ENCODE measurements around the gene POU6F2.
"Not testable (repeated sequence)": the region's sequence is repeated elsewhere in the genome, so short reads cannot be mapped to it uniquely, and the experiment has no call there.

POU6F2 gene

DNA sequence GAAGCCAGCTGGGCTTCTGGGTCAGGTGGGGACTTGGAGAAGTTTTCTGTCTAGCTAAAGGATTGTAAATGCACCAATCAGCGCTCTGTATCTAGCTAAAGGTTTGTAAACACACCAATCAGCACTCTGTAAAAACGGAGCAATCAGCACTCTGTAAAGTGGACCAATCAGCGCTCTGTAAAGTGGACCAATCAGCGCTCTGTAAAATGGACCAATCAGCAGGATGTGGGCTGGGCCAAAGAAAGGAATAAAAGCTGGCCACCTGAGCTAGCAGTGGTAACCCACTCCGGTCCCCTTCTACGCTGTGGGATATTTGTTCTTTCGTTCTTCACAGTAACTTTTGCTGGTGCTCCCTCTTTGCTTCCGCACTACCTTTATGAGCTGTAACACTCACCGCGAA lies 216.7 kb downstream of the POU6F2 start:
- not testable (repeated sequence) for DNase-seq

DNA sequence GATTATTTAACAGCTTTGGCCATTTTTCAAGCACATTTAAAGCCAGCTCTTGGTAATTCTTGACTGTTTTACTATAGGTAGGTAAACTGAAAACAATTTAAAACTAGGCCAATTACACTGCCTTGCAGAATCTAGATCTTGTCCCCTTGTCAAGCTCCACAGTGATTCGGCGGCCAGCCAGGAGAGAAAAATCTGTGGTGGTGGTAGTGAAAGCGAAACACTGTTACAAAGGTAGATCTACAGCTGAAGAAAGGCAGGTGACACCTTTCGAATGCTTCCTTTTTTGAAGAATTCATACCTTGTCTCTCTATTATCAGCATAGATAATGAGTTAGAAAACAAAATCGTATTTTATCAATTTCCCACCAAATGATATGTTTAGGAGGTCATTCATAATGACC lies 218.3 kb downstream of the POU6F2 start:
- no peak for DNase-seq

DNA sequence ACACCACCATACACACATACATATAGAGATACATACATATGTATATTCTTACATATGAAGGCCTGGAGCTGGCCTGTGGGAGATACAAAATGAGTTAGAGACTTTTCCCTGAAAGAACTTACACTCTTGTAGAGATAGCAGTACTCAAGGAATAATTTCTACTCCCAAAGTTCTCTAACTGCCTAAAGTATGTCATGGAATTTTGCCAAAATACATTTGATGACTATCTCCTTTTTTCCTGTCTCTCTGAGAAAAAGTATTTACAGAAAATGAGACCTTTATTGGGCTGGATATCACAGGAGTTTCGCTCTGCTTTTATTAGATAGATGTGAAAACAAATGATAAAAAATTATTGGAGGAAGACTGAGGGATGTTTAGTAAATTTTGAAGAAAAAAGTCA lies 220.1 kb downstream of the POU6F2 start:
- DNase-seq = no peak

DNA sequence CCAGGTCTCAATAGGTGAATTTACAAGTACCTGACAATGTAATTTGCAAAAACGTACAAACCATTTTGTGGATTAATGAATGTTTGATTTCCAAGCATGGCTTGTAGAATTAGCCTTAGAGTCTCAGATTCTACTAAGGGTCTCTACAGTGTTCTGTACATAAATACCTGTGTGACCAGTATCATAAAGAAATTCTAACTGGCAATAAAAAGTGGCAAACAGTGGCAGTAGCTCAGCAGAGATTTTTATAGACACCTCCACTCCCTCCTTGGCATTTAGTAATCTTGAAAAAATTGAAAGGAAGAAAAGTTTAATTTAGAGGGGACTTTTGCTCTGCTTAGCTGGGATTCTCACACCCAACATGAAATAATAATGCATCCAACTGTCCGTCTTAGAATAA lies 220.8 kb downstream of the POU6F2 start:
- DNase-seq = no peak

DNA sequence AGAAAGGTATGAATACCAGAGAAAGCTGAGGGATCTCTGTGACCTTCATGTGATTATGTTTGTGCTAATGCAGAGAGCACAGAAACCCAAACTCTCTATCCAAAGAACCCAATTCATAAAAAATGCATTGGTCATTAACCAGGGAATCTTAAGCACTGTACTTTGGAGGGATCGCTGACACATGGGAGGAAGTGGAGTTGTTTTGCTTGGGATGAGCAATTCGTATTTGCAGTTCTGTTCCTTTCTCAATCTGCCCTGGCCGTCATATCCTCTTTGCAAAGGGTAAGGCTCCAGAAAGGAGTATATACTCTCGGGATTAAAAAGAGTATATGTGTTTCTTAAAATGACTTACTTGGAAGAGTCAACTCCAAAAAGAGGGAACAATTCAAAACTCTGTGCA lies 221.3 kb downstream of the POU6F2 start:
- DNase-seq = no peak

DNA sequence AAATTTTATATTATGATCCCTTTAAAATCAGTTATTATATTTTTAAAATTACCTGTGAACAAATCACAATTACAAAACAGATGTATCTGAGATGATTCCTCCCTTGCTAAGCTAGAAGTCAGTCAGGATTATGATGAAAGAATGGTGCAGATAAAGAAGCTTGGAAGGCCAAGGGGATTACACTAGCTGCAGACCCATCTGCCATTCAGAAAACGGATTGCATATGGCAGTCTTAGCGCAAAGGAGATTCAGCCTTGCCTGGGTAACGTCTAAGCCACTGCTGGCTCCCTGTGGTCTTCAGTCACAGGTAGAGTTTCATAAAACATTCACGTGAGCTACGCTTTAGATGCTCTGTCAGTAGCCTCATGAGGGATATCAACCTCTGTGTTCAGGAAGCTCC lies 222.2 kb downstream of the POU6F2 start:
- DNase-seq = no peak

DNA sequence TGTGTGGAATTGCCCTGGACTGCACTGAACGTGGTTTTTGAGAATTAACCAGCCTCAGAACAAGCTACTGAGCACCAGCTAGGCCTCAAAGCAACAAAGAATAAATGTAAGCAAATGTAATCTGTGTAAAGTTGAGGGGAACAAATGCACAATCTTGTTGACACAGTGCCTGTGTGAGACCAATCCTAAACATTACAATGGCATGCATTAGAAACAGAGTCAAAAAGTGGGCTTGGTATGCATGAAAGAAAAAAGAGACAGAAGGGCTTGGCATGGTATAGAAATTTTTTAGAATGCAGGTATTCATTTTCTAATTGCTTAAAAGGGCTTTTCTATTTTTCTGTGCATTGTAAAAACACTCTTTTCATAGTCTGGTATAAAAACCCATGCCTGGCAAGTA lies 224.3 kb downstream of the POU6F2 start:
- DNase-seq = no peak

DNA sequence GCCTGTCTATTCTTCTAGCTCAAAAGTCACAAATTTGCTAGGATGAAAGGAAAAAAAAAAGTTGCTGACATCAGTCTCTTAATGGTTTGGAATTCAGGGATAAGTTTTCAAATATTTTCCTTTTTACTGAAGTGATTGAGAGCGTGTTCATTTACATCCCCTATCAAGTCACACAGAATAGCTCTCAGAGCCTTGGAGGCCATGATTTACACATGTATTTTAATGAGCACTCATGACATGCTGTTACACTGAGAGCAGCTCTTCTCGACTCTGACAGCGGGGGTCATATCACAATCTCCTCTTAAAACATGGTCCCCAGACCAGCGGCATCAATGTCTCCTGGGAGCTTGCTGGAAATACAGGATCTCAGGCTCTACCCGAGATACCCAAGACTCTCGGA lies 232.7 kb downstream of the POU6F2 start:
- DNase-seq = no peak

DNA sequence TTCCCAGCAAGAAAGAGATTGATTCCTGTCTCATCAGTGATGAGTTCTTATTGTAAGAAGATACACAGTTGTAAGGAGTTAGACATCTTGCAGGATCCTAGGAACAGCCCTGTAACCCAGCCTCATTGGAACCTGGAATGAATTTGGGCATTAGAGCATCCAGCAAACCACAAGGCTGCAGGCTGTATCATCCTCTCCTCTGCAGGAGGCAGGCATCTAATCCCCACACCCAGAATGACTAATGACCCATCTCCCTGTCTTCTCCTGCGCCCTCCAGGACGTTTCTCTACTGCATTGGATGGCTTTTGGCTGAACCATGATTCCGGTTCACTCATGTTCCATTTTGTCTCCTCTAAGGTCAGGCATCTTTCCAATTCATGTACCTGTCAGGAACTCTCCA lies 233.9 kb downstream of the POU6F2 start:
- no peak for DNase-seq

DNA sequence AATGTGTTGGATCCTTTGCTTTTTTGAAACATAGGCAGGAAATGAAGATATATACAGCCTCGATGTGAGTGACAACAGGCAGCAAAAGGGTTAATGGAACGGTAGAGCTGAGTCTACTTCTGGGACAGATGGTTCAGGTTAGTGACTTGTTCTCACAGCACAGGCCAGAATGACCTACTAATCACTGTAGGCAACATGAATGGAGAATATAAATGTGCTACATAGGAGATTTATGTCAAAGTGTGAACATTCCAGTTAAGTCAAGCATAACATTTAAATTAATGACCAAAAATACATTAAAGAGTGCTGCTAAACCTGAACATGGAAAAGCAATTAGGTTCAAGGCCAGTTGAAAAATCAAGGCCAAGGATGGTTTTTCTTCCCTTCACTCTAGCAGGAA lies 235.2 kb downstream of the POU6F2 start:
- no peak for DNase-seq

DNA sequence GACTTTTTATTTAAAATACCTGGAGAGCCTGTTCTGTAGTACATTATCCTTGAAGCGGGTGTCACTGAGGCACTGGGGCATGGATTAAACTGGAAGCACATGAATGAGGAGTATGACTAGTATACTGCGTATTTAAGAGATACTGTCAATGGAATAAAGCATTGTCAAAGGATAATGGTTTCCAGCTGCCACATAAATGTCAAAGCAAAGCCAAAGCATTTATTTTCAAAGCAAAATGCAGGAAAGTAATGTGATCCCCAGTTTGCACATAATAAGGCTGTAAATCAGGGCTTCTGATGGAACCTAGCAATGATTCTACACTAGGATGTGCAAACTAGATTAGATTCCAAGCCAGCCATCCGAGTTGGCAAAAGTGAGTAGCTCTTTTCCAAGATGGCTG lies 240.1 kb downstream of the POU6F2 start:
- no peak for DNase-seq

DNA sequence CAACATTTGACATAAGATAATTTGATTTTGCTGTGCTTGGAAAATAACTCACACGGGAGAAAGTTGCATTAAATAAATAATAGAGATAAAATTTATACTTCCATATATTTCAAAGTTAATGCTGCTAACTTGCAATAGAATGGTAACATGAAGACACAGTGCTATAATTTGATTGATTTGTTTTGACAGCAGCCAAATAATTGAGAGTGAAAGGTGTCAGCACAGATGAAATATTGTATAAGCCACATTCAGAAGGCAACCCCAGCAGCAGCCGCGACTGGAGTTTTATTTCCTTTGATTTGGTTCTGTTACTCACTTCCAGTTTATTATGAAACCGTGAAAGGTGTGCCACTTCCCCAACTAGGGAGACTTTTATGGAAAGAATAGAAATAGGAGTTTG lies 242.2 kb downstream of the POU6F2 start:
- DNase-seq = no peak

DNA sequence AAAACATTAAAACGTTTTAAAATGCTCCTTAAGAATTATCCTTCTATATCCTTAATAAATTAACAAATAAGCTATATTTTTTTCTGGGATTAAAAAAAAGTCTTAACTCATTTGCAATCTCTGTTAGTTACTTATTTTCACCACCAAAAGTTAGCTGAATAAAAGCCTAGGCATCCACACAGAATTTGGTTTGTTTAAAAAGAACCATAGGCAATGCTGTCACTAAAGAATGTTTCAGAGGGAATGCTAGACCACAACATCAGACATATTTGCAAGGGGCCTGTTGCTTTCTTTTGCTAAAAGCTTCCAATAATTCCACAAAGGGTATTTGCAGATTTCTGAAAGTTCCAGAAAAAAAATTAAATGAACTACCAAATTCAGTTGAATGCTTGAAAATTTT lies 244.2 kb downstream of the POU6F2 start:
- no peak for DNase-seq

DNA sequence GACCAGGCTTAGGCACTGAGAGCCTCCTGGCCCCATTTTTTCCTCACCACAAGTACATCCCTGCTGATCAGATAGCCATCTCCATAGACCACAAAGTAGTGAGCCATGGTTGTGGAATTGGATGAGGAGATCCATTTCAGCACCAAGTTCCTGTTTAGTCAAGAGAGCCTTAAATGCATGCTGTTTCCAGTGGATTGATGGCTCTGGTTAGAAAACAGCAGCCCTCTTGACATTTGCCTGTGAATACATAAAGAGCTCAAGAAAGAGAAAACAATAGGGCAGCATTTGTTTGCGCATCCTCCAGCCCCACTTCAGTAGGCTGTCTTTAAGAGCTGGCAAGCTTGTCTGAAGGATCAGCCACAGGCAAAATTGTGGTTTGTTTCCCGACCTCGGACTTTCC lies 251.2 kb downstream of the POU6F2 start:
- DNase-seq = no peak

DNA sequence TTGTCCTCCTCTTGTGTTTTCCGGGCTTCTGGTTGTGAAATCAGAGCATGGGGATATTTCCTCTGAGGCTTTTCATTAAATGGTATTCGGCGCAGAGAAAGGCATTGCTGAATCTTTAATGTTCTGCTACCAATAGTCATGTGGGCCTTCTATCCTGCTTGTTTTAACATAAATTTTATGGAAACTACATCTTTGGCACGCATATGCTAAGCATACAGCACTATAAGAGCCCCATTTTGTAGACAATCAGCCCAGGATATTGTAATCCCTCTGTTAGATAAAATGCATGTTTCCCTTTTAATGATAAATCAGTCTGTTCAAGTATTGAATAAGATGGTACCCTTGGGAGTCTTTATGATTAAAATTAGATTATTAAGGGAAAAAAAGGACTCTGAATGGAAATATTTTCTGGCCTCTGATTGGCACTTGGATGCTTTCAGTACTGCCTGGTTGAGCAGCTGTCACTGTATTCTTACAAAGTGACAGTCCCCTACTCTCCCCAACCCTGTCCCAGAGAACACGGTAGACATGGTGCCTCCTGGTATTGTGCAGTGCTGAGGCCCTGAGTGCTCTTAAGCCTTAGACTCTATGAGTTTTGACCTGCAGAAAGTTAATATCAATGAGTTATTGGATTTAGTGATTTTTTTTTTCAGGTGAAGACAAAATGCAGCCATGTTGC lies 256.3 kb downstream of the POU6F2 start:
- no peak for DNase-seq

DNA sequence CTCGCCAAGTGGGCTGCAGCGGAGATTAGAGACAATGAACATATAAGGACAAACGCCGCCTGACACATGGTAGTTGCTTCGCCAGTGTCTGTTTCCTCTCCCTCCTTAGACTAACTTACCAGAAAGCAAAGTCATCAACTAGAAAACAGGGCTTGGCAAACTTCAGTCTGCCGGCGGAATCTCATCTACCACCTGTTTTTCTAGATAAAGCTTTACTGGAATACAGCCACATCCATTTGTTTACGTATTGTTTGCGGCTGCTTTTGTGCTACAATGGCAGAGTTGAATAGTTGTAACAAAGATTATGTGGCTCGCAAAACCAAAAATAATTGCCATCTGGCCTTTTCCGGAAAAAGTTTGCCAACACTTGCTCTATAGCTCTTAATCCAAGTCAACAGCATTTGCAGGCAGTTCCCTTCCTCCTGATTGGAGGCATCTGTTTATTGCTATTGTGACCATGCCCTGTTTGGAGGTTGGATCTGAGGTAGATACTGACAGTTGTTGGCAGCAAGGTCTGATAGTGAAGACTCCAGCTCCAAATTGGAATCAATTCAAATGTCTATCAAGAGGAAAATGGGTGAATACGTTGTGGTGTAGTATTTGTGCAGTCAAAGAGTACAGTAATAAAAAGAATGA lies 260.6 kb downstream of the POU6F2 start:
- no peak for DNase-seq

DNA sequence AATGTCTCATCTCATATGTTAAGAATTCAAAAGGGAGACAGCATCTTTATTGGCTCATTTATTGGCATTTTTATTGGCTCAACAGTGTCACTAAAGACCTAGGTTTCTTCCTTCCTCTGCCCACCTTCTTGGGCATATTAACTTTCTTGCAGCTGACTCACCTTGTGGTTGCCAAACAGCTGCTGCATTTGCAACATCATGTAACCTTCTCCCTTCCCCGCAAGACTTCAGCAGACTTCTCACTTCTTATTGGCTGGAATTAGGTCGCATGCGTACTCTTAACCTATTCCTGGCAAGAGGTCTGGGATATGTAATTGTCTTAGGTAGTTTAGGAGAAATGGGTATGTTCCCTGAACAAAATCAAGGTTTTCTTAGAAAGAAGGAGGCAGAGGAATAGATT lies 263.2 kb downstream of the POU6F2 start:
- no peak for DNase-seq

DNA sequence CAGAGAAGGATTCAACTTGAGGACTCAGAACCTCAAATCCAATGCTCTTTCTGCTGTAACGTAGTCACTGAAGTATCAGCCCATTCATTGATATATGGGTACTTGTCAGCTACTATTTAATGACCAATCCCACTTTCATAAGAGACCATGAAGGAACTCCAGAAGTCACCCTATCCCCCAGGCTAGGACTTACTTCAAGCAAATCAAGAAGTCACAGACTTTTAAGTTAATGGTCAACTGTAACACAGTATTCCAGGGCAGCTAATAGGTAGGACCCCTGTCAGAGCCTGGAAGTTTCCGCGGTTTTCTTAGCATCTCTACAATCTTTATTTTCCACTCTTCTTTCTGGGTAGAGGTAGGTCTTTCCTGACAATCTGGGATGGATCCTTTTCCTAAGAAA lies 269.9 kb downstream of the POU6F2 start:
- DNase-seq = no peak

DNA sequence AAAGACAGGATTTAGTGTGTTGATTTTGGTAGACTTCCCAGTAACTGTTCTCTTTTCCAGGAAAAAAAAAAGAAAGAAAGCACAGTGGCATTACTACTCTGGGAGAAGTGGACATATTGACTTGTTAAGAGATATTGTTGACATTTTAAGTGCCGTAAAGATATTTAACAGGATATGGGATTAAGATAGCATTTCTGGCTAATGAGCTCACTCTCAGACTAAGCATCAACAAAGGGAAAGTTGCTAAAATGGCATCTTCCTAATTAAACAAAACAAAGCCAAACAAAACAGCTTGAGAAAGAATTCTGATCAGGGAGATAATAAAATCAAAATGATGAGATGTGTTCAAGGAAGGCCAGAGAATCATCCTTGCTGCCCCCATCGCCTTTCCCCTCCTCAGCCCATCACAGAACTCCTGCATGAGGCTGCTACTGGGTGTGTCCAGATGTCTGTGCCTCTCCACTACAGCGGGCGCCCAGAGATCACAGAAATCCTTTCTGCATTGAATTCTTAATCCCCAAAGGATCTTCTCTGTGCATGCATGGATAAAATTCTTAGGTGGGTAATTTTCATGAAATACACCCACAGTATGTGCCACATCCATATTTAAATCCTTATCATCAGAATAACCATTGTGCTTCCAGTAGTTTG lies 270.5 kb downstream of the POU6F2 start:
- DNase-seq = no peak

DNA sequence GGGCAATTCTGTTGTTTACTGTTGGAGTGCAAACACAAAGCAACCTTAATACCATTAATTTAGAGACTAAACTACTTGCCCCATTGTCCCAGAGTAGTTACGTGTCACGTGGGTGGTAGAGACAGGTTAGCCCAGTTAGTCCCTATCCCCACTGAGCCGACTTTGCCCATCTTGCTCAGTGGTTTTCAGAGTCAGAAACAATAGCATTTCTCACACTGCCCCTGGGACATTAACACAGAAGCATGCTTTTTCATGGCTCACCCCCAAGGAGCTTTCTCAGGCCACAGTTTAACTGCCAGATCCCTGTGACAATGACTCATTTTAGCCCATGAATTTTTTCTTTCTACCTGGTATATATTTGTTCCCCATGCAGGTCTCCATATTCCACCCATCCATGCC lies 271.0 kb downstream of the POU6F2 start:
- DNase-seq = no peak

DNA sequence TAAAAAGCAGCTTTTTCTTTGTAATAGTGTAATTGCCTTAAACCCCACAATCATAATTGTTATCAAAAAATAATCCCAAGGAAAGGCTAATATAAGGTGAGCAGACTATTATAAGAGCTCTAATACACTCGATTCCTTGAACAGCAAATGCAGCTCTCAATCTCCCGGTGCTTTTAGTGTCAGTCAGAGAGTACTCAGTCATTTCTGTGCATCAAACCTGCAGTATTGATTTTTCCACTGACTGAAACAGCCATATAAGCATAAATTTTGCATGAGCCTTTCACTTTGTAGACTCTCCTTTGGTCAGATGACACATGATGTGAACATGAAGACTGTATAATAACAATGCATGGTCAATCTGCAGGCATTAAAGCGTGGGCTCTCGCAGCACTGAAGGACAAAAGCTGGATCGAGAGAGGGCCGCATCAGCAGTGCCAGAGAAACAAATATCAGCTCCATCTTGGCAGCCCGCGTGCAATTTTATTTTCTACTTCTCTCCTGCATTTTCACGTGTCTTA lies 272.0 kb downstream of the POU6F2 start:
- DNase-seq = no peak

DNA sequence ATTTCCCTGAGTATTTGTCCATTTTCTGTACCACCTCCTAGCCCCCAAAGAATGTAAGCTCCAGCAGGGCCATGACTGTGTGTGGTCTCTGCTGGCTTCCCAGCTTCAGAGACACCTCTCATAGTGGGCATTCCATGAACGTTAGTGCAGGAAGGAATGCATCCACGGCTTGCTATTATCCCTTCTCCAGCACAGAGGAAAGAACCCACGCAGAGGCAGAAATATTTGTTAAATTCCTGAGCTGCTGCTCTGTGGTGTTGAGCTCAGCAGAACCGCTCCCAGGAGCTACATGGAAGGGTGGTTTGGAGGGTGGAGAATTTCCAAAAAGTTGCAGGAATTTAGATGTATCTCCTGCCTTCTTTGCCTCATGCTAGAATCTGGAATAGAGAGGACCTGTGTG lies 275.2 kb downstream of the POU6F2 start:
- no peak for DNase-seq

DNA sequence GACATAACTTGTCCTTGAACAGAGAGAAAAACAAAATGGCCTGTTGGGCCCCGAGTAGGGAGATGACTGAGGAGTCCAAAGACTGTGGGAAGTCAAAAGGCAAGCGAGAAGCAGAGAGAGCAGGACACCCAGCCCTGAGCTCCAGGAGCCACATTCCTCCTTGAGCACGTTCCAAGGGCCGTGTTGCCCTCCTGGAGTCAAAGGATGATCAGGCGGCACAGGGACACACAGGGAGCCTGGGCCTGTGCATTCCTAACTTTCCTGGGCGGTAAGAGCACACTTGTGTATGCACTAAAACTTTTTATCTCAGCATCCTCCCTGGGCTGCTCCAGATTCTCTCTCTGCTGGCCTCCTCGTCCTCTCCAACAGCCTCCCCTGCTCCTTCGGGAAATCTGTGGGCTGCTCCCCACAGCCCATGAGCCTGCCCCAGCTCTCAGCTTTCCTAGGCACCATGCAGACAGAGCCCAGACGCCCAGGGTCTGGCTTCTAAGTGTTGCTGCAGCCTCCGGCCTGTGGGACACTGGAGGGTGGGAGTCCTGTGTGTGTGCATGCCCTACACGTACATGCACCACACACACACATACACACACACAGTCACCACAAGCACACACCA lies 281.8 kb downstream of the POU6F2 start:
- DNase-seq = no peak

DNA sequence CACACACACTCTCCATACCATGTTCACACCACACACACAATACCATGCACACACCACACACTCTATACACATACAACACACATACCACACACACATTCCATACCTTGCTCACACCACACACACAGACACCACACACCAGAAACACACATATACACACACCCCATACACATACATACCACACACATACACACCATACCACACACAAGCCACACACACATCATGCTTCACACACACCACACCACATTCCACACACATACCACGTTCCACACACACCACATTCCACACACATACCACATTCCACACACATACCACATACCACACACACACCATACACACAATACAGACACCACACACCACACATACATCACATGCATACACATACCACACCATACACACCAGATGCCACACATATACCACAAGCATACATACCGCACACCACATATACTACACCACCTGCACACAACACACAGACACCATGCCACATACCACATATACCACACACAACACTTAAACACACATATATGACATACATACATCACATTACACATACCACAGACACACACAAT lies 282.7 kb downstream of the POU6F2 start:
- no peak for DNase-seq
